SU-DHL-6 (cell line): Measurements from ENCODE around the gene TRRAP.

ENCODE experiments used
- H2AFZ ChIP-seq: fragments of 200-600 bp; sonication (generic); 2 replicates; pipeline ENCODE4 v1.6.1; 2014; ENCODE audit warnings: low read depth, mild to moderate bottlenecking, moderate library complexity, mixed read lengths, antibody characterized with exemption, low read length; ENCODE audit not compliant: severe bottlenecking
- H3F3A ChIP-seq: fragments of 200-600 bp; shearing (Covaris generic); 2 replicates; pipeline ENCODE4 v1.6.0; 2016; ENCODE audit warnings: antibody characterized with exemption, mild to moderate bottlenecking; ENCODE audit not compliant: insufficient read depth
- H3K27ac ChIP-seq: fragments of 200-600 bp; sonication (generic); 2 replicates; pipeline ENCODE4 v1.5.1; 2016; ENCODE audit warnings: low read depth, mild to moderate bottlenecking, low read length, moderate library complexity, mixed read lengths
- H3K27me3 ChIP-seq: fragments of 200-600 bp; sonication (generic), shearing (Covaris generic); 2 replicates; pipeline ENCODE4 v1.6.0; 2014; ENCODE audit warnings: mild to moderate bottlenecking, low read length
- H3K36me3 ChIP-seq: fragments of 200-600 bp; sonication (generic); 2 replicates; pipeline ENCODE4 v1.6.1; 2014; ENCODE audit warnings: mild to moderate bottlenecking, low read length, mixed read lengths
- H3K4me2 ChIP-seq: fragments of 300-600, 200-600 bp; shearing (Covaris generic), sonication (generic); 2 replicates; pipeline ENCODE4 v1.6.0; 2014; ENCODE audit warnings: low read length, low read depth, mild to moderate bottlenecking; ENCODE audit not compliant: poor library complexity, severe bottlenecking
- H3K4me3 ChIP-seq: fragments of 200-600 bp; sonication (generic); 2 replicates; pipeline ENCODE4 v1.5.1; 2014; ENCODE audit warnings: antibody characterized with exemption, low read length, mild to moderate bottlenecking, mixed read lengths; ENCODE audit not compliant: insufficient read depth, poor library complexity, severe bottlenecking
- H3K79me2 ChIP-seq: fragments of 200-600 bp; sonication (generic); 2 replicates; pipeline ENCODE4 v1.6.1; 2014; ENCODE audit warnings: mild to moderate bottlenecking, low read length, moderate library complexity; ENCODE audit not compliant: insufficient read depth
- H3K9ac ChIP-seq: fragments of 200-600 bp; sonication (generic); 2 replicates; pipeline ENCODE4 v1.7.0; 2014; ENCODE audit warnings: mild to moderate bottlenecking, low read length
- H3K9me2 ChIP-seq: fragments of 200-600 bp; sonication (generic); replicated peaks from 2 replicates; pipeline ENCODE4 v1.6.1; 2014; ENCODE audit warnings: low read length; ENCODE audit not compliant: insufficient read depth
- H3K9me3 ChIP-seq: fragments of 200-600 bp; sonication (generic); 2 replicates; pipeline ENCODE4 v1.6.1; 2014; ENCODE audit warnings: low read length, mixed read lengths; ENCODE audit not compliant: insufficient read depth
- H4K20me1 ChIP-seq: fragments of 200-600 bp; sonication (generic); 2 replicates; pipeline ENCODE4 v1.6.1; 2014; ENCODE audit warnings: low read depth, mild to moderate bottlenecking, antibody characterized with exemption, low read length, moderate library complexity, mixed read lengths
- EZH2phosphoT487 ChIP-seq: fragments of 200-600 bp; sonication (generic), shearing (Covaris generic); conservative IDR thresholded peaks from 2 replicates; pipeline ENCODE4 v1.6.1; 2018; ENCODE audit warnings: mild to moderate bottlenecking, antibody characterized with exemption, low read length, moderate library complexity, mixed read lengths
- TF ChIP-seq, protein P1 (sequence below): fragments of 200-600 bp; sonication (generic); IDR thresholded peaks from one replicate; pipeline ENCODE4 v1.5.1; 2017; ENCODE audit warnings: antibody characterized with exemption, mild to moderate bottlenecking, low read length, moderate library complexity; ENCODE audit not compliant: insufficient read depth, poor library complexity, severe bottlenecking

Gene TRRAP

DNA sequence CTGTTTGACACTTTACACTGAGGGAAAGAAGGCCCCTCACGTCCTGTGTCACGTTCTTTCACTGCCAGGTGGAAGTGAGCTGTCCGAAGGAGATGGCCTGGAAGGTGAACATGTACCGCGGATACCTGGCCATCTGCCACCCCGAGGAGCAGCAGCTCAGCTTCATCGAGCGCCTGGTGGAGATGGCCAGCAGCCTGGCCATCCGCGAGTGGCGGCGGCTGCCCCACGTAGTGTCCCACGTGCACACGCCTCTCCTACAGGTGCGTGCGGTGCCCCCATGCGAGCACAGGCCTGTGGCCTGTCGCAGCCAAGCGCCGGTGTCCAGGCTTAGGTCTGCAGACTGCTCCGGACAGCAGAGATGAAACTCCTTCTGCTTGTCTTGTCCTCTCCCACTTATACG lies 103.4 kb downstream of the TRRAP start:
- no peak overlapping the region for H3K4me3 ChIP-seq
- H3K9me2 ChIP-seq, result no peaks in the 10 kb centered on the region
- H3K27me3 ChIP-seq, result no peaks in the 10 kb centered on the region
- no peak overlapping the region for H3K4me2 ChIP-seq
- no peak overlapping the region for H2AFZ ChIP-seq
- H4K20me1 ChIP-seq, result no peaks in the 10 kb centered on the region
- peaks cover 40% of the 10 kb centered on the region for H3K36me3 ChIP-seq
- no peaks in the 10 kb centered on the region for H3K9me3 ChIP-seq
- no peaks in the 10 kb centered on the region for H3K79me2 ChIP-seq
- H3K27ac ChIP-seq, result no peak overlapping the region
- no peaks in the 10 kb centered on the region for H3F3A ChIP-seq
- no peak overlapping the region for H3K9ac ChIP-seq
- TF ChIP-seq, protein P1, sequence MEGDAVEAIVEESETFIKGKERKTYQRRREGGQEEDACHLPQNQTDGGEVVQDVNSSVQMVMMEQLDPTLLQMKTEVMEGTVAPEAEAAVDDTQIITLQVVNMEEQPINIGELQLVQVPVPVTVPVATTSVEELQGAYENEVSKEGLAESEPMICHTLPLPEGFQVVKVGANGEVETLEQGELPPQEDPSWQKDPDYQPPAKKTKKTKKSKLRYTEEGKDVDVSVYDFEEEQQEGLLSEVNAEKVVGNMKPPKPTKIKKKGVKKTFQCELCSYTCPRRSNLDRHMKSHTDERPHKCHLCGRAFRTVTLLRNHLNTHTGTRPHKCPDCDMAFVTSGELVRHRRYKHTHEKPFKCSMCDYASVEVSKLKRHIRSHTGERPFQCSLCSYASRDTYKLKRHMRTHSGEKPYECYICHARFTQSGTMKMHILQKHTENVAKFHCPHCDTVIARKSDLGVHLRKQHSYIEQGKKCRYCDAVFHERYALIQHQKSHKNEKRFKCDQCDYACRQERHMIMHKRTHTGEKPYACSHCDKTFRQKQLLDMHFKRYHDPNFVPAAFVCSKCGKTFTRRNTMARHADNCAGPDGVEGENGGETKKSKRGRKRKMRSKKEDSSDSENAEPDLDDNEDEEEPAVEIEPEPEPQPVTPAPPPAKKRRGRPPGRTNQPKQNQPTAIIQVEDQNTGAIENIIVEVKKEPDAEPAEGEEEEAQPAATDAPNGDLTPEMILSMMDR, result no peak
- TF ChIP-seq EZH2phosphoT487, result no peak

DNA sequence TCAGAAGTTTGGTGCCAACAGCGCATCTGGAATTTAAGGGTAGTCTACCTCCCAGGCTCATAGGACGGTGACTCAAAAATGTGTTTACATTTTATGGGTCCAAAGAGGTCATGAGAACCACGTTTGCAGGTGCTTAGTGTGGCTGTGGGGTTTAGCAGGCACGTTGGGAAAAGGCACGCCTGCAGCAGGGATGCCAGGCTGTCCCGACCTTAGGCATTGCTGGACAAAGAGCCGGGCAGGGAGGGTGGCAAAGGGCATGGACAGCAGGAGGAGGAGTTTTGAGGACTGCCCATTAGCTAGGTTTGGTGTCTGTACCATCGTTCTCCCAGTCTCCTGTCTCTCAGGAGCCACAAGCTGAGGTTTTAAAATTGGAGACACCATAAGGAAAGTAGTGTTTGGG lies 104.4 kb downstream of the TRRAP start:
- Histone ChIP-seq H2AFZ (no peak overlapping the region), H3K27ac (no peak overlapping the region), H3K9me3 (no peaks in the 10 kb centered on the region), H3K27me3 (no peaks in the 10 kb centered on the region), H3K4me3 (no peak overlapping the region), H3K79me2 (no peaks in the 10 kb centered on the region), H4K20me1 (no peaks in the 10 kb centered on the region), H3K9ac (no peak overlapping the region), H3K4me2 (no peak overlapping the region), H3K36me3 (peaks cover 41% of the 10 kb centered on the region), H3K9me2 (no peaks in the 10 kb centered on the region), H3F3A (no peaks in the 10 kb centered on the region)
- TF ChIP-seq EZH2phosphoT487, result no peak
- TF ChIP-seq, protein P1, result no peak

DNA sequence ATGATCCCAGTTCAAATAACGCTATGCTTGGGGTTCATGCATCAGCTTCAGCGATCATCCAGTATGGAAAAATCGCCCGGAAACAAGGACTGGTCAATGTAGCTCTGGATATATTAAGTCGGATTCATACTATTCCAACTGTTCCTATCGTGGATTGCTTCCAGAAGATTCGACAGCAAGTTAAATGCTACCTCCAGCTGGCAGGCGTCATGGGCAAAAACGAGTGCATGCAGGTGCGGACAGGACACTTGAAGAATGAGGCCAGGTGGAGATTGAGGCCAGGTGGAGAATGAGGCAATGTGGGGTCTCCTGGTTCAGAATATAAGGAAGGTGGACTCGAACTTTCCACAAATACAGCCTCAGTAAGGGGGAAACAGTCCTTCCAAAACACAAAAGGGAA lies 105.8 kb downstream of the TRRAP start:
- Histone ChIP-seq H3K9me2 (no peaks in the 10 kb centered on the region), H3K4me2 (no peak overlapping the region), H3F3A (no peaks in the 10 kb centered on the region), H3K36me3 (peaks cover 42% of the 10 kb centered on the region), H2AFZ (no peak overlapping the region), H3K27me3 (no peaks in the 10 kb centered on the region), H3K9me3 (no peaks in the 10 kb centered on the region), H4K20me1 (no peaks in the 10 kb centered on the region), H3K9ac (no peak overlapping the region), H3K27ac (no peak overlapping the region), H3K4me3 (no peak overlapping the region), H3K79me2 (no peaks in the 10 kb centered on the region)
- TF ChIP-seq, protein P1, result no peak
- no peak for TF ChIP-seq EZH2phosphoT487
